Testis (tissue), 2 donors: Measurements from ENCODE around the gene FUZ.
"Not testable (repeated sequence)": the region's sequence is repeated elsewhere in the genome, so short reads cannot be mapped to it uniquely, and the experiment has no call there.

Experiments used
- POLR2A ChIP-seq: fragments of 450-650 bp; IDR thresholded peaks from one replicate; pipeline ENCODE4 v1.6.1; 2017; ENCODE audit warnings: antibody characterized with exemption, mild to moderate bottlenecking, moderate library complexity
- TF ChIP-seq, protein P1 (sequence below), 3 experiments: fragments of 450-650 bp in 2 of 3; fragments of 200-600 bp in 1 of 3; sonication (generic) in 1 of 3; IDR thresholded peaks; one replicate each; pipeline ENCODE4 v1.5.1; 2016 to 2019; ENCODE audit warnings: antibody characterized with exemption in 3 of 3, mild to moderate bottlenecking in 2 of 3, moderate library complexity in 1 of 3

DNA sequence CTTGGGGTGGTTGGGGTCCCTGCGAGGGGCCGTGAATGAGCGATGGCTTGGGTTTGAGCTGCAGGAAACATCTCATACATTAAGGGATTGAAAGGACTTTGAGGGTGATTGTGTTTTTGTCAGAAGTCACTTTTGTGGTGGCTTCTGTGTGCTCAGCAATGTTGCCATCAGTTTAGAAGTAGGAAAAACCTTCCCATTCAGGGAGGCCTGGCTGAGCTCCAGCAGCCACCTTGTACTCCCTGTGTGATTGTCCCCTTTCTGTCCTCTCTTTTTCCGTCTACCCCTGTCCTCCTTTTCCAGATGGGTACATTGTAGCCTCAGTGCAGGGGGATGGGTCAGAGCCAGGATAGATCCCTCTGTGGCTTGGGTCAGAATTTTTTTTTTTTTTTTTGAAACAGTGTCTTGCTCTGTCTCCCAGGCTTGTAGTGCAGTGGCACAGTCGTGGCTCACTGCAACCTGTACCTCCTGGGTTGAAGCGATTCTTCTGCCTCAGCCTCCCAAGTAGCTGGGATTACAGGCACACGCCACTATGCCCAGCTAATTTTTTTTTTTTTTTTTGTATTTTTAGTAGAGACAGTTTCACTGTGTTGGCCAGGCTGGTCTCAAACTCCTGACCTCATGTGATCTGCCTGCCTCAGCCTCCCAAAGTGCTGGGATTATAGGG is 6.5 kb upstream of the FUZ start:
- TF ChIP-seq POLR2A, result not testable (repeated sequence)
- TF ChIP-seq, protein P1, sequence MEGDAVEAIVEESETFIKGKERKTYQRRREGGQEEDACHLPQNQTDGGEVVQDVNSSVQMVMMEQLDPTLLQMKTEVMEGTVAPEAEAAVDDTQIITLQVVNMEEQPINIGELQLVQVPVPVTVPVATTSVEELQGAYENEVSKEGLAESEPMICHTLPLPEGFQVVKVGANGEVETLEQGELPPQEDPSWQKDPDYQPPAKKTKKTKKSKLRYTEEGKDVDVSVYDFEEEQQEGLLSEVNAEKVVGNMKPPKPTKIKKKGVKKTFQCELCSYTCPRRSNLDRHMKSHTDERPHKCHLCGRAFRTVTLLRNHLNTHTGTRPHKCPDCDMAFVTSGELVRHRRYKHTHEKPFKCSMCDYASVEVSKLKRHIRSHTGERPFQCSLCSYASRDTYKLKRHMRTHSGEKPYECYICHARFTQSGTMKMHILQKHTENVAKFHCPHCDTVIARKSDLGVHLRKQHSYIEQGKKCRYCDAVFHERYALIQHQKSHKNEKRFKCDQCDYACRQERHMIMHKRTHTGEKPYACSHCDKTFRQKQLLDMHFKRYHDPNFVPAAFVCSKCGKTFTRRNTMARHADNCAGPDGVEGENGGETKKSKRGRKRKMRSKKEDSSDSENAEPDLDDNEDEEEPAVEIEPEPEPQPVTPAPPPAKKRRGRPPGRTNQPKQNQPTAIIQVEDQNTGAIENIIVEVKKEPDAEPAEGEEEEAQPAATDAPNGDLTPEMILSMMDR (IDR thresholded peaks at IDR 0.05), result not testable (repeated sequence)
